Measurements from ENCODE around the gene COL8A1. TPM values are rescaled to one million over a fixed set of nuclear protein-coding genes. Genes with fewer than 3 reads are reported as not detected.

Gene COL8A1
- polyA plus RNA-seq, 1 donor: 9.0 TPM

DNA sequence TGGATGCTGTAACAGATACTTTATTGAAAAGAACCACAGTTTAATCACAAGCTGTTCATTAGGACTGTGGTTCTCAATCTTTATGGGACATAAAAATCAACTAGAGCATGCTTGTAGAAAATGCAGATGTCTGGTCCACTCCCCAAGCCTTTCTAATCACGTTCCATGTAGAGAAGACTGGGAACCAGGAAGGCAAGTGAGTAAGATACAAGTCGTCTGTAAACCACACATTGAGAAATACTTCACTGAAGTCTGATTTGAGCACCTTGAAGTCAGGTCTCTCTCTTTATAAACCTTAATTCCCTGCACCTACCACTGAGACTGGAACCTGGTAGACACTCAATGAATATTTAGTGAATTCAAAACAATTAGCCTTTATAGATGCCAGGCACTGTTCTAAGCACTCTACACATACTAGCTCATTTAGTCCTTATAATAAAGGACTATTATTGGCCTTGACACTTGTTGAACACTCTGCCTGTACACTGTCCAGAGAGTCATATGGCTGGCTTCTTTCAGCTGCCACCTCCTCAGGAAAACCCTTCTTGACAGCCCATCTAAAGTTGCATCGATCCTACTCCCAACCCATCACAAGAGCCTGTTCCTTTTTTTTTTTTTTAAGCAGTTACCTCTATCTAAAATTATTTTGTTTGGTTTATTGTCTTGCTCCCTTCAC lies 120.2 kb downstream of the COL8A1 start:
- no peak for DNase-seq

DNA sequence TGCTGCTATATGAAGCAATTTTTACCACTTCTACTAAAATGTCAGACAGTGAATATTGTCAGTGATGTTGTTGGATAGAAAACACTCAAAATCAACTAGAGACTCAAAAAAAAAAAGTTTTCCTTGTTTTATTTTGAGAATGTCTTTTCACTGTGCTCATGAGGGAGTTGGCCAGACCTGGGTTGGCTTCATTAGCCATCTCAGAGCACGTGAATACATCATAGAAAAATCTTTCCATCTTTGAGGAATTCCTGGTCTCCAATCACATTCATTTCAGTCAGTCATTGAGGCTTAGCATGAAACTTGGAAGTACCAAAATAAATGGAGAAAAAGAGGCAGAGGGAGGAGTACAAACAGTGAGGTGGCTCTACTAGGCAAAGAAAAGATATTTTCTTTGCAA lies 121.6 kb downstream of the COL8A1 start:
- no peak for DNase-seq

DNA sequence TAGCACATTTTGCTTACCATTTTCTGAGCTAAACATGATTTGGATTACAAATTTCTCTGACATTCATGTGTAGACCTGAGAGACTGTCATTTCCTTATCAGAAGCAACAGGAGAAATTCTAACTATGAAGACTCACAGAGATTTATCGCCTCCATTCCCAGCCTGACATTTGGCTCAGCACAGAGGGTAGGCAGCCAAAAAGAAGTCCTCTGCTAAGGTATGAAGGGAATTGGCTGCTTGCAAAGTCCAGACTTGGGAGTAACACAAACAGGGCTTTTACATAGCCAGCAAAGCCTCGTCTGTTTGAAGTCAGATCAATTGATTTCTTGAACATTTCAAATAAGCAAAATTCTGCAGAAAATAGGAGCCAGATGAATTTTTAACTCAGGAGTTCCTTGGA lies 122.2 kb downstream of the COL8A1 start:
- DNase-seq: no peak

DNA sequence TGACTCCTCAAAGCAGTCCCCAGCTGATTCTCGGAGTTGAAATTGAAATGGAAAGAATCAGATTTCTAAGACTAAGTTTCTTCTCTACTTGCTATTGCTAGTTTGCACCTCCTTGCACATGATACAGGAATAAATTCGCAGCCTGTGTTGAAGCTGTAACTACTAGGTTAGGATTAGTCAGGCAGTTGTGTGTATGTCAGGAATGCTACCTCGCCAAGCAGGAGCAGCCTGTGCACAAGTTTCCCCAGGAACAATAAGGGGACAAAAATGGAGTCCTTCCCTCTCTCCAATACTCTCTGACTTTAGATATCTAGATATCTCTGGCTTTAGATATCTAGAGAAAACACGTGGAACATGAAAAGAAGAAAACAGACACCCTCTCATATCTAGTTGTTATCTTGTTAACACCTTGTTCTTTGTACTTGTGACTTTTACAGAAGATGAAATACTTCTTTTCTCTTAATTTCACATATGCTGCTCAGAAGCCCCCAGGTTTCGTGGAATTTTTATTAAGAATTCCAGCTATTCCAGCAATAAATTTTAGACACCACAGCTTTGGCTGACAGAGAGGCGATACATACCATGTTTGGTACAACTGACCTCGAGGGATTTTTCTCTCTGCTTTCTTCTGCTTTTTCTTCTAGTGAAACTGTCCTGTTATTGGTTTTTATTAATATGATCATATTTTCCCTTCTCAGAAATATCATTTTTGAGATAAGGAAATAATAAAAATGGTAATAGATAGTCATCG lies 123.2 kb downstream of the COL8A1 start:
- no peak for DNase-seq

DNA sequence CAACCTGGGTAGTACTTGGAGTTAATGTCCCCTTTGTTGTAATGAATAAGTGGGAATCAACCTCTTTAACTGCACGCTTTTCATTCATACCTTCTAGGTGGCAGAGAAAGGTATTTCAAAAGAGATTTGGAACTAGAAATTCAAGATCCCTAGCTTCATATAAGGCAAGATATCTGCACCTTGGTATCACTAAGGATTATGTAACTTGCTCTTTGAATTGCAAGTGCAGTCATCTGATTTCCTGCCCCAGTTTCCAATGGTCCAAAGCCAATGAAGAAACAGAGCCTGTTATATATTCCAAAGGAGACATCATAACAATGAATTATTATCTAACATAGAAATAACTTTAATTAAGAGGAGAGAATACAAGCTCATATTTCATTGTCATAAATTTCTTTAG lies 124.5 kb downstream of the COL8A1 start:
- DNase-seq: no peak

DNA sequence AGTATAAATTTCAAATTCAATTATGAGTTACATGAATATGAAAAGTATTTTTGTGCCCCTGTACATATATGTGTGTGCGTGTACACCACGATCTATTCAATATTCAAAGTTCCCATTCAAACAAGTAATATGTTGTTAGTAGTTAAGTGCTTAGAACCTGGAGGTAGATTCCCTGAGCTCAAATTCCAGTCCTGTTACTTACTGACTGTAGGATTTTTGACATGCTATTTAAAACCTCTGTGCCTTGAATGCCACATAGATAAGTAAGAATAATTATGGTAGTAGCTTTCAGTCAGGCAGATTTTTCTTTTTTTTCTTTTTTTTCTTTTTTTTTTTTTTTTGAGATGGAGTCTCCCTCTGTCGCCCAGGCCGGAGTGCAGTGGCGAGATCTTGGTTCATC lies 126.0 kb downstream of the COL8A1 start:
- no peak for DNase-seq

DNA sequence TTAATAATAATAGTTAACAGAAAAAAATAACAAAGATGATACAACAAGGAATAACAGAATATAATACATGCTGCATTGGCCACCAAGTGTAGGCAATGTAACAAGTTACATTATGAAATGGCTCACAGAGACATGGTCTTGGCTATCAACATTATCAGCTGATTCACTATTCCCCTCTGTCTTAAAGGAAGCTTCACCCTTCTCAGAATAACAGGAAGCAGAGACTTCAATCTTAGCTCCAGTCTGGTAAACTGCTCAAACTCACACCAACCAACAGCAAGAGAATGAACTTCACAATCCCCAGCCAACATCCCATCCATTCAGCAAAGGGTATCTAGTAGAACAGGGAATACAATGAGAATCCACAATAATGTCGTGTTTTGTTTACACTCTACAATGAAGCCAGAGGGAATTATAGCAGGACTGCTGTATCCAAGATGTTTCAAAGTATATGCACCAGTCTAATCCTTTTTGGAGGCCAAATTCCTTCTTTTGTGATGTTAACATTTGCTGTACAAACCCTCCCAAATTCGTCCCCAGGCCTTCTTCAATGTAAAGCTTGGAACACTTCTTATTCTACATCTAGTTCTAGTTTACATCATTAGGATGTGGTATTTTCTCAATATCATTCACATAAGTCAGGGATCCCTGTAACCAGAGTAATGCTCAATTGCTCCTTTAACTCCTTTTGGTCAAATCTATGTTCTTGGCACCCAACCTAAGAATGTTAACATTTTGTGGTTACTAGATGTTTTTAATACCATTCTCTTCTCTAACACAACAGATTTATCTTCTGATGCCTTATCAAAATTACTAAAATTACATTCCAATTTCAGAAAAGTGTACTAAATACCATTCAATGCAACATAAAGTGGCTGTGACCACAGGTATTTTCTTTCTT lies 126.9 kb downstream of the COL8A1 start:
- DNase-seq: no peak

DNA sequence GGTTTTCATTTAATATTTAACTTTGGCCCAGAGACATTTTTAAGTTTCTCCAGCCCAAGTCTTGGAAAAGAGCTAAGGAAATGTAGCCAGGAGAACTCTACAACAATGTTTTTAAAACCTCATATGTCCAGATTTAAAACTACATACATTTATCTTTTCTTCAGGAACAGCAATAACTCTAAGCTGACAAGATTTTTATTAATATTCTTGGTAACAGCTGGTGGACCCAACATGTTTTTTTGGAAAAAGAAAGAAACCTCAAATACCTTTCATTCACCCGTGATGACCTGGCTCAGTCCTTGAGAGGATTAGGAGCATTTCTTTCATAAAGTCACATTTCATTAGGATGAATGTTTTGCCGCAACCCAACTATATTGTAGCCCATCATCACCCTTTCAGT lies 128.9 kb downstream of the COL8A1 start:
- DNase-seq: no peak

DNA sequence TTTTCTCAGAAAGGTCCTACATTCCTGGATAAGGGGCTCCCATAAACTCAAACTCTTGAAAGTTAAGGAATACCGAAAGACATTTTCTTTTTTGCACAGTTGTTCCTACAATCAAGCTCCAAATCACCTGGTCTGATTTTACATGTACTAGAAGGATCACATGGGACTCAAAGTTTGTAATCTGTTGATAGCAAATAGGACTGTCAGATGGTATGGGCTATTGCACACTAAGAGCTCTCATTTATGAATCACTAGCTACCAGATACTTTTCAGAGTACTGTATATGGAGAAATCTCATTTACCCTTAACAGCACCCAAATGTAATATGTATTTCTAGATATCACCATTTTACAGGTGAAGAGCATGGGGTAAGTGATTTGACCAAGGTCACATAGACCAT lies 129.7 kb downstream of the COL8A1 start:
- no peak for DNase-seq

DNA sequence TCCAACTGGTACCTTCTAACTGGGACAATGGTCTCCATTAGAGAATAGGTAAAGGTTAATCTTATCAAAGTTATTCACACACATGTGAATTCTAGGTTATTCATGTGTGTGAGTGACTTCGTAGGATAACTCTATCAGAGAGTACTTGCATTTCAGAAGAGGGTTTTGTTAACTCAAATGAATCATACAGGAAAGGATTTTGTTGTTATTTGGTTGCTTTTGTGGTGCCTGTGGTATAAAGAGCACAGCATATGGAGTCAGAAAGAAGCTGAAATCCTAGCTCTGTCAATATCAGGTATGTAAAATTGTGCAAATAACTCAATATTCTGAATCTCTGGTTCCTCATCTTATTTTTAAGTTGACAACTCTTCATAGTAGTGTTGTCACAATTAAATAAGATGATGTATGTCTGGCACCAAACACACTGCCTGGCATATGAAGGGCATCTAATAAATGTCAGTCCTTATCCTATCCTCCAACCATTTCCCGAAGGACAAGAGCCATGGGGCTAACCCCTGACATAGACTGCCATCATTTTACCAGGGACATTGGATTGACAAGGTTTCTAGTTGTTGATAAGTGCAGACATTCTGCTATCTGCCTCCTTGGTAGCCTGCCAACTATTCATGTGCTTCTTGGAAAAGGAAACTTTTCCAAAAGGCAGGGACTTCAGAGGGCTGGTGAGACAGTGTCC lies 130.6 kb downstream of the COL8A1 start:
- DNase-seq: no peak

DNA sequence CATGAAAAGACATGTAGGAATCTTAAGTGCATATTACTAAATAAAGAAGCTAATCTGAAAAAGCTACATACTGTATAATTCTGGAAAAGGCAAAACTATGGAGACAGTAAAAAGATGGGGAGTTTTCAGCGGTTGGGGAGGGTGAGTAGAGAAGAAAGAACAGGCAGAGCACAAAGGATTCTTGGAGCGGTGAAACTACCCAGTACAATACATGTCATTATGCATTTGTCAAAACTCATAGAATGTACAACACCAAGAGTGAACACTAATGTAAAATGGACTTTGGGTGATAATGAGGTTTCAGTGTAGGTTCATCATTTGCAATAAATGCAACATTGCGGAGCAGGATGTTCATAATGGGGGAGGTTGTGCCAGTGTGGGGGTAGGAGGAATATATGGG lies 133.8 kb downstream of the COL8A1 start:
- DNase-seq: no peak

DNA sequence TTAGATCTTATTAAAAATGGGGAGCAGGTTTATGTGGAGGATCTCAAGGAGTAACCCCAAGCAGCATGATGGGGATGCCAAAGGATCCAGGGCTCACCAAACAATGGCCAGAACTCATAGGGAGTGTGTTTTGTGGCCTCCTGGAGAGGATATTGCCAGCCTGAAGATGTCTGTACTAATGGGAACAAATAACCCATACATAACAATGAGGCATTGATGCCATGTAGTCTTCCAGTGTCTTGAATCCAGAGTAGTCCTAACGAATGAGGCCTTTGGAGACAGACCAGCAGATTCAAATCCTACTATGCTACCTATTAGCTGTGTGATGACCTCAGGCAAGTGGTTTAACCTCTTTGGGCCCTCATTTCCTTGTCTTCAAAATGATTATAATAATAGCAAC lies 134.3 kb downstream of the COL8A1 start:
- DNase-seq: no peak

DNA sequence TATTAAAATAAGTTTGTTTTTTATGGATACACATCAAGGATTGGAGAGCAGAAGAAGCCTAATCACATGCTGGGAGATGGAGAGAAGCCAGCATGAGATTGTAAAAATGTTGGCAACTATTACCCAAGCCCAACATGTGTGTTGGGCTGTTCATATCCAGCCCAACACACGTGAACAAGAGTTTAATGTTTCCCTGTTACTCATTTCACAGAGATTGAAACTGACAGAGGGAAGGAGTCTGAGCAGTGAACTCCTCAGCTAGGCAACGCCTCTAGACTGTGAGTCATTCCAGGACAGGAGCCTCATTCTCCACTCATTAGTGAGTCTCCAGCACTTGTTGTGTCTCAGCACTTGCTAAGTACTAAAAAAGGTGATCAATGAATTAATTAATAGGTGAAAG lies 136.1 kb downstream of the COL8A1 start:
- DNase-seq: no peak

DNA sequence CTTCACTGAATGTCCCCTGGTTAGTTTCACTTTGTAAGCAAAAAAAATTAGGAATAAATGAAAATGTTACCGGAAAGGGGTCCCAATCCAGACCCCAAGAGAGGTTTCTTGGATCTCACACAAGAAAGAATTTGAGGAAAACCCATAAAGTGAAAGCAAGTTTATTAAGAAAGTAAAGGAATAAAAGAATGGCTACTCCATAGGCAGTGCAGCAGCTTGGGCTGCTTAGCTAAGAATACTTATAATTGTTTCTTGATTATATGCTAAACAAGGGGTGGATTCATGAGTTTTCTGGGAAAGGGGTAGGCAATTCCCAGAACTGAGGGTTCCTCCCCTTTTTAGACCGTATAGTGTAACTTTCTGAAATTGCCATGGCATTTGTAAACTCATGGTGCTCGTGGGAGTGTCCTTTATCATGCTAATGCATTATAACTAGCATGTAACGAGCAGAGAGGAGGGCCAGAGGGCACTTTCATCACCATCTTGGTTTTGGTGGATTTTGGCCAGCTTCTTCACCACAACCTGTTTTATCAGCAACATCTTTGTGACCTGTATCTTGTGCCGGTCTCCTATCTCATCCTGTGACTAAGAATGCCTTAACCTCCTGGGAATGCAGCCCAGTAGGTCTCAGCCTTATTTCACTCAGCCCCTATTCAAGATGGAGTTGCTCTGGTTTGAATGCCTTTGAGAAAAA lies 138.3 kb downstream of the COL8A1 start:
- no peak for DNase-seq

DNA sequence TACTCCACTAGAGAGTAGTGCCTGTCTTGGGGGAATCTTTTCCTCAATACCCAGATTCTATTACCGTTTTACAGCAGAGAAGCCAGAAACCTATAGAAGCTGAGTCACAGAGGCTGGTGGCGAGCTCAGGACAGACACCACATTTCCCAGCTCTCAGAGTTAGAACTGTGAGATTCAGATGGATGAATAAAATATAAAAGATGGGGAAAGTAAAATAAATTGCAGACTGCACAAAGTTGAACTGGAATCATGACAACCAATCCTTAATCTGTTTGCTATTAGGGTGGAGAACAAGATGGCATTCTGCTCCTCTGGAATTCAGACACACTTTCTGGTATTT lies 138.8 kb downstream of the COL8A1 start:
- DNase-seq: no peak

DNA sequence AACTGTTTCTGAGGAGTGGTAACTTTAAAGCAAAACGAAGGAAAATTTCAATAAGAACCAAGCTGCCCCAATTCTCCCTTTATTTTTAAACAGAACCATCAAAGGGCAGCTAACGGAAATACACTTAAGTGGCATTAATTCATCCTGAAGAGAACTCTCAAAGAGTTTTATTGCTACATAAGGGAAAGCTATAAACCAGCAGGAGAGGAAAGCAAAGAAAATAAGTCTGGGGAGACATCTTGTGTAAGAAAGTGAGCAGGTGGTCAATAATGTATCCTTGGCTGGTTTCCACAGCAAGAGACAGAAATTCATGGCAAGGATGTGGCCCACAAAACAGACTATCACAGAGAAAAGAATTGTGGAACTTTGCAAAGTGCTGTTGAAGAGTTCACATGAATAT lies 139.3 kb downstream of the COL8A1 start:
- peak; percentile 7 for DNase-seq

DNA sequence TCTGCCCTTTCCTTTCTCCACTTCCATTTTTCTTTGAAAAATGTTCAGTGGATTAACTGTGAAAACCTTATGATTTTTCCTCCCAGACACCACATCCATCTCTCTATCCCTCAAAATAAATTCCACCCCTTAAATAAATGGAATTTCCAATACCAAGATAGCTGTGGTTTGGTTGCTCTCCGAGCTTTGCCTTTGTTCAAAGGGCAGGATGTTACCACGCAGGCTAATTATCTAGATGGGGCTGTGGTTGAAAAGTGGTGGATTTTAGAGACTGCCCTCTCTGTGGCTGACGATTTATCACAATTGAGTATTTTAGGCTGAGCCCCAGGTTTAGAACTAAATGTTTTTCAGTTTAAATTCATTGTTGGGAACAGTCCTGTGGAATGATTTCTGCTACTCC lies 142.4 kb downstream of the COL8A1 start:
- DNase-seq: no peak

DNA sequence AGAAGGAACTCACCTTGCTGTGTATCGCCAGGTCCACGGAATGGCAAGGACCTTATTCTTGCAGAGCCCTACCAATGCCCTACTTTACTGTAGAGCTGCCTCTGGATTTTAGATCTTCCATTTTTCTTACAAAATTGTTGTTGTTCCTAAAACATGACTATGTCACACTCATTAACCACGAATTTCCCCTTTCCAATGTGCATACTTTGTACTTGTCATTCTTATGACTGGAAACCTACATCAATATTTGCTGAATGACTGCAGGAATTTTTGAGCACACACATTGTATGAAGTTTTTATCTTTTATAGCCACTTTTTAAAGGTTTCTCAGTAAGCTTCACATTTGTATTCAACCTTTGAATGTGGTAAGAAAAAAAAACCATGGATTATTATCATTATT lies 143.4 kb downstream of the COL8A1 start:
- DNase-seq: no peak

DNA sequence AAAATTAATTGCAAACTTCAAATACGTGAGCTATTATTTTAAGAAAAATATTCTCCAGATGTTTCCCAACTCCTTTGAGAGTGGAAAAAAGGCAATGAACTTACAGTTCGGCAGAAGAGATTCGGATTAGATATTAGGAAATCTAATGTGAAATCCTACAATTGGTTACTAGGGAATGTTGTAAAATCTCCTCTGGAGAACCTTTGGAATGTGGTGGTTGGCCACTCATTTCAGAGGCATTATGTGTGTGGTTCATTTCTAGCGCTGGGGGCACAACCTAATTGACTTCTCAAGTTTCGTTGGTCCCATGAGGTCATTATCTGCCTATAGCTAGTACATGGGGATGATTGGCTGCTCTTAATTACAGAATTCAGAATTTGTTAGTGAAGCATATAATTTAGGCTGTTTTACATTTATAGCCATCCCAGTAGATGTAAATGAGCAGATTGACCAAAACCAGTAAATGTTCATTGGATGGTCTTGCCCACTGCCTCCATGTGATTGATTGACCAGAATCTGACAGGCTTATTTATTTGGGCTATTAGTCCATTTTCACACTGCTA lies 144.7 kb downstream of the COL8A1 start:
- peak; percentile 25 for DNase-seq

DNA sequence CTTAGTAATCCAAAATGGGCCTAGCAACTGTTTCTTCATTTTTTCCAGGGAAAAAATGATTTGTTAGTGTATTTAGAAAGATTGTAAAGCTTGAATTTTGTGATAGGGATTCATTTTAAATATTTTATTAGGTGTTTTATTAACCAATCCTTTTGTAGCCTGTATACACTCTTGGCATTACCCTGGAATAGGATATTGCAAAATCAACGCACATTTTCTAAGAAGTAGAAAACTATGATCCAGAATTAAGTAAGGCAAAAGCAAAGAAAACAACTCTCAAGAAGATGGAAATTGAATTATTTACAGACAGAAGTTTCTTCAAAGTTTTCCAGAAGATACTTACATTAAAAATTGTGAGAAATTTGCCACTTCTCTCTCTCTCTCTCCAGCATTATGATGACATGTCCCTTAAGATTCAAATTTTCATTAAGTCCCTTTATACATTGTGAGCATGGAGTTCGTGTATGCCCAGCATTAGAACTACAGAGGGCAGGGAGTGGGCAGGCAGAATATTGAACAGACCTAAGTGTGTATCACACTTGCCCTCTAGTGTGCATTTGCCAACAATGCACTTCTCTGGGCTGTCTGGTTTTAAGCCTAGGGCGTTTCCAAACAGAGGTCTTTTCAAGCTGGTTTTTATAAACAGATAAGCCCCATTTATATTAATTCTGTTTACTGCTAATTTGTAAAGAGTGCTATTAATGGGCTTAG lies 150.8 kb downstream of the COL8A1 start:
- DNase-seq: peak; percentile 6

DNA sequence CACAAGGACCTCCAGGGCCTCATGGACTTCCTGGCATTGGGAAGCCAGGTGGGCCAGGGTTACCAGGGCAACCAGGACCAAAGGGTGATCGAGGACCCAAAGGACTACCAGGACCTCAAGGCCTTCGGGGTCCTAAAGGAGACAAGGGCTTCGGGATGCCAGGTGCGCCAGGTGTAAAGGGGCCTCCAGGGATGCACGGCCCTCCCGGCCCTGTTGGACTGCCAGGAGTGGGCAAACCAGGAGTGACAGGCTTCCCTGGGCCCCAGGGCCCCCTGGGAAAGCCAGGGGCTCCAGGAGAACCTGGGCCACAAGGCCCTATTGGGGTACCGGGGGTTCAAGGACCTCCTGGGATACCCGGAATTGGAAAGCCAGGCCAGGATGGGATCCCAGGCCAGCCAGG lies 156.1 kb downstream of the COL8A1 start:
- no peak for DNase-seq

All from left kidney (tissue), 2 donors.